ENCODE results near the gene GREM1. TPM values are rescaled to one million over a fixed set of nuclear protein-coding genes. Genes with fewer than 3 reads are reported as not detected.

Gene GREM1
- total RNA-seq, 1 experiment from 2014 or later: 1.1 TPM

GRCh38 chr15:32775103-32775502 lies 57.3 kb downstream of the GREM1 start:
- Histone ChIP-seq H3K27ac (ENCODE audit: insufficient read length, low read depth, low read length) (no peak overlapping the region), H3T11ph (ENCODE audit: low read length) (no peak overlapping the region), H4K20me1 (ENCODE audit: control insufficient read depth, insufficient read depth, insufficient read length) (no peaks in the 10 kb centered on the region), H3K56ac (ENCODE audit: insufficient read length, low read depth, low read length) (no peak overlapping the region), H2BK5ac (ENCODE audit: insufficient read length, low read length) (no peak overlapping the region), H3K4me2 (ENCODE audit: insufficient read depth, insufficient read length, low read length) (no peak overlapping the region), H4K8ac (replicated peaks; ENCODE audit: insufficient read length, low read depth, low read length) (no peak overlapping the region), H3K23ac (ENCODE audit: insufficient read length, low read depth, low read length) (no peak overlapping the region), H2AK5ac (ENCODE audit: insufficient read length, low read length) (no peak overlapping the region), H3K27me3 (ENCODE audit: insufficient read depth, low read length) (no peaks in the 10 kb centered on the region), H3K79me1 (ENCODE audit: insufficient read depth, low read depth, low read length, poor library complexity, severe bottlenecking) (no peaks in the 10 kb centered on the region), H2BK120ac (ENCODE audit: low read depth, low read length, poor library complexity, severe bottlenecking) (no peak overlapping the region), H2BK15ac (ENCODE audit: low read depth, low read length) (no peak overlapping the region), H3K14ac (ENCODE audit: insufficient read depth, low read length) (no peak overlapping the region), H3K18ac (ENCODE audit: insufficient read length, low read depth, low read length) (no peak overlapping the region), H3K4me1 (ENCODE audit: insufficient read depth, low read length) (no peaks in the 10 kb centered on the region), H3K79me2 (ENCODE audit: insufficient read depth, low read length) (no peaks in the 10 kb centered on the region), H3K23me2 (ENCODE audit: insufficient read length, low read depth, low read length, poor library complexity, severe bottlenecking) (no peaks in the 10 kb centered on the region), H2BK20ac (ENCODE audit: low read depth, low read length, poor library complexity, severe bottlenecking) (no peak overlapping the region), H4K5ac (ENCODE audit: insufficient read length, low read depth, low read length) (no peak overlapping the region), H4K91ac (ENCODE audit: insufficient read length, low read depth, low read length) (no peak overlapping the region), H2BK12ac (ENCODE audit: insufficient read length, low read depth, low read length) (no peak overlapping the region), H3K9me3 (ENCODE audit: control insufficient read depth, low read depth, low read length) (no peaks in the 10 kb centered on the region), H3K9ac (ENCODE audit: extremely low read depth, insufficient read length, low read length) (no peak overlapping the region), H3K4ac (ENCODE audit: low read depth, low read length) (no peak overlapping the region), H2AFZ (ENCODE audit: low read length) (no peak overlapping the region)
- WGBS (ENCODE audit: extremely low coverage, insufficient read length, low lambda C conversion rate): no CpG with 5 or more reads among the region's 3 CpGs
- Mint-ChIP-seq H3K27ac (peak overlapping the region in 1 of 3 experiments; percentile 11; a peak in 1 of 7 replicates), H3K36me3 (ENCODE audit: insufficient read depth in 1 of 3, low read depth in 3 of 3) (no peaks in the 10 kb centered on the region; a peak in 1 of 7 replicates), H3K4me1 (no peaks in the 10 kb centered on the region; a peak in 1 of 4 replicates), H3K9me3 (peaks cover 7 to 11% of the 10 kb centered on the region in 2 experiments; a peak in 4 of 5 replicates), H3K4me3 (no peak overlapping the region), H3K27me3 (ENCODE audit: low read depth) (0 out of 2 replicates have a peak, but pooled peaks cover 2% of the 10 kb centered on the region)
- TF ChIP-seq, protein P1, sequence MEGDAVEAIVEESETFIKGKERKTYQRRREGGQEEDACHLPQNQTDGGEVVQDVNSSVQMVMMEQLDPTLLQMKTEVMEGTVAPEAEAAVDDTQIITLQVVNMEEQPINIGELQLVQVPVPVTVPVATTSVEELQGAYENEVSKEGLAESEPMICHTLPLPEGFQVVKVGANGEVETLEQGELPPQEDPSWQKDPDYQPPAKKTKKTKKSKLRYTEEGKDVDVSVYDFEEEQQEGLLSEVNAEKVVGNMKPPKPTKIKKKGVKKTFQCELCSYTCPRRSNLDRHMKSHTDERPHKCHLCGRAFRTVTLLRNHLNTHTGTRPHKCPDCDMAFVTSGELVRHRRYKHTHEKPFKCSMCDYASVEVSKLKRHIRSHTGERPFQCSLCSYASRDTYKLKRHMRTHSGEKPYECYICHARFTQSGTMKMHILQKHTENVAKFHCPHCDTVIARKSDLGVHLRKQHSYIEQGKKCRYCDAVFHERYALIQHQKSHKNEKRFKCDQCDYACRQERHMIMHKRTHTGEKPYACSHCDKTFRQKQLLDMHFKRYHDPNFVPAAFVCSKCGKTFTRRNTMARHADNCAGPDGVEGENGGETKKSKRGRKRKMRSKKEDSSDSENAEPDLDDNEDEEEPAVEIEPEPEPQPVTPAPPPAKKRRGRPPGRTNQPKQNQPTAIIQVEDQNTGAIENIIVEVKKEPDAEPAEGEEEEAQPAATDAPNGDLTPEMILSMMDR (conservative IDR thresholded peaks at IDR 0.05): no peak
- no peak for DNase-seq

All from H9 (cell line).